ENCODE measurements around the gene PTGR2.
"Not testable (repeated sequence)": the region's sequence is repeated elsewhere in the genome, so short reads cannot be mapped to it uniquely, and the experiment has no call there.

The PTGR2 gene

GRCh38 chr14:73863209-73863608 is 11.6 kb downstream of the PTGR2 start:
- no peak overlapping the region for H3K9ac ChIP-seq (ENCODE audit: low read length)
- no peak overlapping the region for H3K4me2 ChIP-seq (ENCODE audit: low read length, poor library complexity, severe bottlenecking)
- H3K14ac ChIP-seq (ENCODE audit: low read length in 2 of 2): no peak overlapping the region
- H2BK15ac ChIP-seq (ENCODE audit: low read depth, poor library complexity, severe bottlenecking): no peak overlapping the region
- H3K27me3 ChIP-seq (ENCODE audit: control insufficient read depth in 1 of 2, insufficient read depth in 1 of 2, low read length in 2 of 2): no peaks in the 10 kb centered on the region
- DNase-seq: no peak
- no peak overlapping the region for H3K4me3 ChIP-seq (ENCODE audit: insufficient read depth in 1 of 2, low read depth in 1 of 2, low read length in 2 of 2)
- no peak overlapping the region for H3K18ac ChIP-seq (ENCODE audit: low read depth in 1 of 2, low read length in 2 of 2)
- H3K27ac ChIP-seq (ENCODE audit: low read length, poor library complexity, severe bottlenecking): no peak overlapping the region
- H4K8ac ChIP-seq (ENCODE audit: low read length): no peak overlapping the region
- H2AK5ac ChIP-seq (ENCODE audit: low read length, severe bottlenecking): no peak overlapping the region
- H3K23ac ChIP-seq (ENCODE audit: low read length in 2 of 2): no peak overlapping the region
- H2AFZ ChIP-seq (ENCODE audit: low read depth, low read length): no peak overlapping the region
- H2BK120ac ChIP-seq (ENCODE audit: low read depth, low read length): no peak overlapping the region
- H3K4ac ChIP-seq (ENCODE audit: low read depth in 1 of 2, low read length in 2 of 2): no peak overlapping the region
- 100% methylated on average over 1 of the region's 2 CpGs for WGBS
- peaks cover 2% of the 10 kb centered on the region for H3K4me1 ChIP-seq (ENCODE audit: control insufficient read depth, insufficient read depth, low read depth, low read length)
- no peak overlapping the region for H2BK12ac ChIP-seq (ENCODE audit: low read length in 2 of 2)
- H4K91ac ChIP-seq (ENCODE audit: low read length): no peak overlapping the region
- H3K79me1 ChIP-seq (replicated peaks; ENCODE audit: low read length, poor library complexity, severe bottlenecking): peaks cover 5% of the 10 kb centered on the region
- no peak overlapping the region for H2BK5ac ChIP-seq (ENCODE audit: low read depth, low read length, poor library complexity, severe bottlenecking)
- H3K36me3 ChIP-seq (ENCODE audit: control insufficient read depth in 1 of 2, insufficient read depth in 2 of 2, low read depth in 1 of 2, low read length in 2 of 2): peaks cover 7 to 63% of the 10 kb centered on the region in 2 experiments
- H3K9me3 ChIP-seq (ENCODE audit: control insufficient read depth, low read length): no peaks in the 10 kb centered on the region

- 95% methylated on average over 7 of the region's 8 CpGs for WGBS
- DNase-seq: no peak
- Histone ChIP-seq H3K4me2 (ENCODE audit: low read length, poor library complexity, severe bottlenecking) (no peak overlapping the region), H2AK5ac (ENCODE audit: low read length, severe bottlenecking) (no peak overlapping the region), H4K91ac (ENCODE audit: low read length) (no peak overlapping the region), H3K27ac (ENCODE audit: low read length, poor library complexity, severe bottlenecking) (no peak overlapping the region), H3K27me3 (ENCODE audit: control insufficient read depth in 1 of 2, insufficient read depth in 1 of 2, low read length in 2 of 2) (no peaks in the 10 kb centered on the region), H3K4me1 (ENCODE audit: control insufficient read depth, insufficient read depth, low read depth, low read length) (peaks cover 2% of the 10 kb centered on the region), H2BK12ac (ENCODE audit: low read length in 2 of 2) (no peak overlapping the region), H3K4me3 (ENCODE audit: insufficient read depth in 1 of 2, low read depth in 1 of 2, low read length in 2 of 2) (no peak overlapping the region), H2BK15ac (ENCODE audit: low read depth, poor library complexity, severe bottlenecking) (no peak overlapping the region), H2BK5ac (ENCODE audit: low read depth, low read length, poor library complexity, severe bottlenecking) (no peak overlapping the region), H4K8ac (ENCODE audit: low read length) (no peak overlapping the region), H3K36me3 (ENCODE audit: control insufficient read depth in 1 of 2, insufficient read depth in 2 of 2, low read depth in 1 of 2, low read length in 2 of 2) (peaks cover 7 to 66% of the 10 kb centered on the region in 2 experiments), H3K14ac (ENCODE audit: low read length in 2 of 2) (no peak overlapping the region), H3K18ac (ENCODE audit: low read depth in 1 of 2, low read length in 2 of 2) (no peak overlapping the region), H2BK120ac (ENCODE audit: low read depth, low read length) (no peak overlapping the region), H3K79me1 (replicated peaks; ENCODE audit: low read length, poor library complexity, severe bottlenecking) (peaks cover 5% of the 10 kb centered on the region), H3K23ac (ENCODE audit: low read length in 2 of 2) (no peak overlapping the region), H3K9me3 (ENCODE audit: control insufficient read depth, low read length) (no peaks in the 10 kb centered on the region), H3K9ac (ENCODE audit: low read length) (no peak overlapping the region), H2AFZ (ENCODE audit: low read depth, low read length) (no peak overlapping the region), H3K4ac (ENCODE audit: low read depth in 1 of 2, low read length in 2 of 2) (no peak overlapping the region)
These were observed 14.0 kb downstream of the PTGR2 start for GRCh38 chr14:73865534-73866113.

GRCh38 chr14:73869754-73870153 is 18.1 kb downstream of the PTGR2 start:
- not testable (repeated sequence) for H2BK5ac ChIP-seq (ENCODE audit: low read depth, low read length, poor library complexity, severe bottlenecking); H3K14ac ChIP-seq (ENCODE audit: low read length in 2 of 2); H2BK120ac ChIP-seq (ENCODE audit: low read depth, low read length); H3K9ac ChIP-seq (ENCODE audit: low read length); H2BK12ac ChIP-seq (ENCODE audit: low read length in 2 of 2); H3K4me3 ChIP-seq (ENCODE audit: insufficient read depth in 1 of 2, low read depth in 1 of 2, low read length in 2 of 2); H3K23ac ChIP-seq (ENCODE audit: low read length in 2 of 2); H4K8ac ChIP-seq (ENCODE audit: low read length); H3K9me3 ChIP-seq (ENCODE audit: control insufficient read depth, low read length); H3K18ac ChIP-seq (ENCODE audit: low read depth in 1 of 2, low read length in 2 of 2); H3K4ac ChIP-seq (ENCODE audit: low read depth in 1 of 2, low read length in 2 of 2); H3K4me1 ChIP-seq (ENCODE audit: control insufficient read depth, insufficient read depth, low read depth, low read length); H4K91ac ChIP-seq (ENCODE audit: low read length); H3K4me2 ChIP-seq (ENCODE audit: low read length, poor library complexity, severe bottlenecking); H3K79me1 ChIP-seq (replicated peaks; ENCODE audit: low read length, poor library complexity, severe bottlenecking); H2AK5ac ChIP-seq (ENCODE audit: low read length, severe bottlenecking); DNase-seq; H3K27me3 ChIP-seq (ENCODE audit: control insufficient read depth in 1 of 2, insufficient read depth in 1 of 2, low read length in 2 of 2); H3K27ac ChIP-seq (ENCODE audit: low read length, poor library complexity, severe bottlenecking); H2AFZ ChIP-seq (ENCODE audit: low read depth, low read length)
- 93% methylated on average over 10 of the region's 11 CpGs for whole genome bisulfite sequencing
- peak overlapping the region; percentile 64 for H2BK15ac ChIP-seq (ENCODE audit: low read depth, poor library complexity, severe bottlenecking)
- H3K36me3 ChIP-seq (ENCODE audit: control insufficient read depth in 1 of 2, insufficient read depth in 2 of 2, low read depth in 1 of 2, low read length in 2 of 2): peaks cover 0 to 51% of the 10 kb centered on the region in 2 experiments

- H3K79me1 ChIP-seq (replicated peaks; ENCODE audit: low read length, poor library complexity, severe bottlenecking): peaks cover 5% of the 10 kb centered on the region
- WGBS: no CpG with 5 or more reads among the region's 2 CpGs
These were observed 19.0 kb downstream of the PTGR2 start for GRCh38 chr14:73870525-73871235.

More at GRCh38 chr14:73870525-73871235, 19.0 kb downstream of the PTGR2 start:
- Histone ChIP-seq H3K4ac (ENCODE audit: low read depth in 1 of 2, low read length in 2 of 2) (no peak overlapping the region), H3K23ac (ENCODE audit: low read length in 2 of 2) (no peak overlapping the region), H3K27me3 (ENCODE audit: control insufficient read depth in 1 of 2, insufficient read depth in 1 of 2, low read length in 2 of 2) (no peaks in the 10 kb centered on the region), H4K91ac (ENCODE audit: low read length) (no peak overlapping the region), H2AK5ac (ENCODE audit: low read length, severe bottlenecking) (no peak overlapping the region), H4K8ac (ENCODE audit: low read length) (no peak overlapping the region), H2AFZ (ENCODE audit: low read depth, low read length) (no peak overlapping the region), H3K4me3 (ENCODE audit: insufficient read depth in 1 of 2, low read depth in 1 of 2, low read length in 2 of 2) (no peak overlapping the region), H3K9ac (ENCODE audit: low read length) (no peak overlapping the region), H3K27ac (ENCODE audit: low read length, poor library complexity, severe bottlenecking) (no peak overlapping the region), H2BK15ac (ENCODE audit: low read depth, poor library complexity, severe bottlenecking) (no peak overlapping the region), H3K9me3 (ENCODE audit: control insufficient read depth, low read length) (no peaks in the 10 kb centered on the region), H2BK5ac (ENCODE audit: low read depth, low read length, poor library complexity, severe bottlenecking) (no peak overlapping the region), H3K18ac (ENCODE audit: low read depth in 1 of 2, low read length in 2 of 2) (no peak overlapping the region), H3K14ac (ENCODE audit: low read length in 2 of 2) (no peak overlapping the region), H3K4me2 (ENCODE audit: low read length, poor library complexity, severe bottlenecking) (no peak overlapping the region), H3K36me3 (ENCODE audit: control insufficient read depth in 1 of 2, insufficient read depth in 2 of 2, low read depth in 1 of 2, low read length in 2 of 2) (peaks cover 5 to 42% of the 10 kb centered on the region in 2 experiments), H2BK120ac (ENCODE audit: low read depth, low read length) (no peak overlapping the region), H2BK12ac (ENCODE audit: low read length in 2 of 2) (no peak overlapping the region), H3K4me1 (ENCODE audit: control insufficient read depth, insufficient read depth, low read depth, low read length) (peaks cover 2% of the 10 kb centered on the region)
- no peak for DNase-seq
